Prostate gland (tissue), 2 donors: ENCODE results near the gene RPS8. TPM values are rescaled to one million over a fixed set of nuclear protein-coding genes. Genes with fewer than 3 reads are reported as not detected.
"Not testable (repeated sequence)": the region's sequence is repeated elsewhere in the genome, so short reads cannot be mapped to it uniquely, and the experiment has no call there.

Source experiments
- DNase-seq: peaks from one replicate; pipeline ENCODE4 v3.0.0-alpha.2; 2019; ENCODE audit warnings: low spot score
- H3K27ac ChIP-seq, 2 donors: fragments of 200-600 bp; sonication (generic); 2 replicates each; pipeline ENCODE4 v1.5.1; 2017 to 2019
- H3K27me3 ChIP-seq: fragments of 200-600 bp; sonication (generic); replicated peaks from 2 replicates; pipeline ENCODE4 v1.5.1; 2019; ENCODE audit not compliant: insufficient read depth
- H3K36me3 ChIP-seq, 2 donors: fragments of 200-600 bp; sonication (generic); 1 replicate in 1 of 2; 2 replicates in 1 of 2; pipeline versions ENCODE4 v1.5.1 to v1.8.1; 2017 to 2019
- H3K4me1 ChIP-seq: fragments of 200-600 bp; sonication (generic); replicated peaks from 2 replicates; pipeline ENCODE4 v1.5.1; 2019
- H3K4me3 ChIP-seq, 2 donors: fragments of 200-600 bp; sonication (generic); 2 replicates each; pipeline ENCODE4 v1.5.1; 2017 to 2019
- H3K9me3 ChIP-seq: fragments of 200-600 bp; sonication (generic); 2 replicates; pipeline ENCODE4 v1.5.1; 2017
- POLR2A ChIP-seq: fragments of 450-650 bp; IDR thresholded peaks from one replicate; pipeline ENCODE4 v1.6.1; 2016; ENCODE audit warnings: antibody characterized with exemption, mild to moderate bottlenecking
- POLR2AphosphoS5 ChIP-seq: sonication (generic); formaldehyde crosslinking; IDR thresholded peaks from one replicate; pipeline ENCODE4 v1.6.1; 2017; ENCODE audit warnings: antibody characterized with exemption
- WGBS: methylation state at CpG from one replicate; pipeline ENCODE4 v1.1.5; 2018; 5-methylcytosine and 5-hydroxymethylcytosine counted together
- intact Hi-C: fragments of 100-400 bp; cut with DNase I; formaldehyde crosslinking; loops from one replicate; pipeline ENCODE4 v1.14.2; 2022
- total RNA-seq, 2 donors: library from RNA; depleted of rRNA; stranded (reverse); fragments of >200 nt; gene quantifications; one replicate each; pipeline ENCODE4 v1.1.0, GENCODE V29; 2016
- TF ChIP-seq, protein P1 (sequence below), 4 experiments: fragments of 200-600 bp in 2 of 4; fragments of 450-650 bp in 2 of 4; sonication (generic) in 2 of 4; IDR thresholded peaks; 1 replicate in 3 of 4; 2 replicates in 1 of 4; pipeline ENCODE4 v1.5.1; 2016 to 2019; ENCODE audit warnings: antibody characterized with exemption in 4 of 4, mild to moderate bottlenecking in 2 of 4, moderate library complexity in 2 of 4

RPS8 gene
- total RNA-seq, 2 donors from 2014 or later: 1,669 to 3,439 TPM

GRCh38 chr1:44759077-44759476 is 16.3 kb upstream of the RPS8 start:
- Histone ChIP-seq H3K9me3 (no peaks in the 10 kb centered on the region), H3K27ac (no peak overlapping the region), H3K4me3 (no peak overlapping the region), H3K4me1 (no peaks in the 10 kb centered on the region), H3K36me3 (no peaks in the 10 kb centered on the region), H3K27me3 (no peaks in the 10 kb centered on the region)
- intact Hi-C loops: no loop called here
- 91% methylated on average over 11 of the region's 11 CpGs for WGBS
- TF ChIP-seq POLR2AphosphoS5 (no peak), POLR2A (no peak)
- TF ChIP-seq, protein P1, sequence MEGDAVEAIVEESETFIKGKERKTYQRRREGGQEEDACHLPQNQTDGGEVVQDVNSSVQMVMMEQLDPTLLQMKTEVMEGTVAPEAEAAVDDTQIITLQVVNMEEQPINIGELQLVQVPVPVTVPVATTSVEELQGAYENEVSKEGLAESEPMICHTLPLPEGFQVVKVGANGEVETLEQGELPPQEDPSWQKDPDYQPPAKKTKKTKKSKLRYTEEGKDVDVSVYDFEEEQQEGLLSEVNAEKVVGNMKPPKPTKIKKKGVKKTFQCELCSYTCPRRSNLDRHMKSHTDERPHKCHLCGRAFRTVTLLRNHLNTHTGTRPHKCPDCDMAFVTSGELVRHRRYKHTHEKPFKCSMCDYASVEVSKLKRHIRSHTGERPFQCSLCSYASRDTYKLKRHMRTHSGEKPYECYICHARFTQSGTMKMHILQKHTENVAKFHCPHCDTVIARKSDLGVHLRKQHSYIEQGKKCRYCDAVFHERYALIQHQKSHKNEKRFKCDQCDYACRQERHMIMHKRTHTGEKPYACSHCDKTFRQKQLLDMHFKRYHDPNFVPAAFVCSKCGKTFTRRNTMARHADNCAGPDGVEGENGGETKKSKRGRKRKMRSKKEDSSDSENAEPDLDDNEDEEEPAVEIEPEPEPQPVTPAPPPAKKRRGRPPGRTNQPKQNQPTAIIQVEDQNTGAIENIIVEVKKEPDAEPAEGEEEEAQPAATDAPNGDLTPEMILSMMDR (IDR thresholded peaks at IDR 0.05): no peak
- DNase-seq: no peak

DNA sequence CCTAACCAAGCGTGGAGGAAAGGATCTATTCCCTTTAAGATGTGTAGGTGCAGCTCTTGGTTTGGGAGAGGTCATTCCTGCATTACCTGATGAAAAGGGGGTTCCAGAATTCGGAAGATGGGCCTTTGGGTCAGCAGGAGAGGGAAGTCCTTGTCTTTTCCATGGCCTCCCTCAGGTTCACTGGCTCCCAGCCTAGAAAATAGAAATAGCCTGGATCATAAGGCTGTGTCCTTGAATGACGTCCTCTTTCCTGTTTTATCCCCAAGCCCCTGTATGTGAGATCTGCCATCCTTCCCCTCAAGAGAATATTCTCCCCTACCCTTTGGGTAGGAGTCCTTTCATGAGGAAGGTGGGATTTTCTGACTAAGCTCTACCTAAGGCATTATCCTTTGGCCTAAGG is 14.5 kb upstream of the RPS8 start:
- WGBS: 97% methylated on average over 3 of the region's 3 CpGs
- intact Hi-C loops: no loop called here
- no peak for DNase-seq
- H3K27me3 ChIP-seq: no peaks in the 10 kb centered on the region
- H3K4me1 ChIP-seq: no peaks in the 10 kb centered on the region
- H3K36me3 ChIP-seq: no peaks in the 10 kb centered on the region
- H3K9me3 ChIP-seq: no peaks in the 10 kb centered on the region
- TF ChIP-seq POLR2A (no peak), POLR2AphosphoS5 (no peak)
- TF ChIP-seq, protein P1 (IDR thresholded peaks at IDR 0.05): no peak
- no peak overlapping the region for H3K27ac ChIP-seq
- H3K4me3 ChIP-seq: no peak overlapping the region

DNA sequence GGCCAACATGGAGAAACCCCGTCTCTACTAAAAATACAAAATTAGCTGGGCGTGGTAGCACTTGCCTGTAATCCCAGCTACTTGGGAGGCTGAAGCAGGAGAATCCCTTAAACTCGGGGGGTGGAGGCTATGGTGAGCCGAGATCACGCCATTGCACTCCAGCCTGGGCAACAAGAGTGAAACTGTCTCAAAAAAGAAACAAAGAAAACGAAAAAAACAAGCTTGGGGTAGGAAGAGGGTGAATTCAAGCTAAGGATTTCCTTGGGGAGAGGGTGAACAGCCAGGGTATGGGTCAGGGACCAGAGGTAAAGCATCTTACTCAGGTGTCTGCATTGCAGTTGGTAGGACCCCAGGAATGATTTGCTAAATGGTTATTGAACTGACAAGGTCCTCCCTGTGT is 8.9 kb upstream of the RPS8 start:
- DNase-seq, H3K4me3 ChIP-seq, intact Hi-C loops, H3K4me1 ChIP-seq, H3K27ac ChIP-seq, H3K36me3 ChIP-seq, H3K9me3 ChIP-seq, H3K27me3 ChIP-seq: not testable (repeated sequence)
- 95% methylated on average over 6 of the region's 6 CpGs for WGBS

DNA sequence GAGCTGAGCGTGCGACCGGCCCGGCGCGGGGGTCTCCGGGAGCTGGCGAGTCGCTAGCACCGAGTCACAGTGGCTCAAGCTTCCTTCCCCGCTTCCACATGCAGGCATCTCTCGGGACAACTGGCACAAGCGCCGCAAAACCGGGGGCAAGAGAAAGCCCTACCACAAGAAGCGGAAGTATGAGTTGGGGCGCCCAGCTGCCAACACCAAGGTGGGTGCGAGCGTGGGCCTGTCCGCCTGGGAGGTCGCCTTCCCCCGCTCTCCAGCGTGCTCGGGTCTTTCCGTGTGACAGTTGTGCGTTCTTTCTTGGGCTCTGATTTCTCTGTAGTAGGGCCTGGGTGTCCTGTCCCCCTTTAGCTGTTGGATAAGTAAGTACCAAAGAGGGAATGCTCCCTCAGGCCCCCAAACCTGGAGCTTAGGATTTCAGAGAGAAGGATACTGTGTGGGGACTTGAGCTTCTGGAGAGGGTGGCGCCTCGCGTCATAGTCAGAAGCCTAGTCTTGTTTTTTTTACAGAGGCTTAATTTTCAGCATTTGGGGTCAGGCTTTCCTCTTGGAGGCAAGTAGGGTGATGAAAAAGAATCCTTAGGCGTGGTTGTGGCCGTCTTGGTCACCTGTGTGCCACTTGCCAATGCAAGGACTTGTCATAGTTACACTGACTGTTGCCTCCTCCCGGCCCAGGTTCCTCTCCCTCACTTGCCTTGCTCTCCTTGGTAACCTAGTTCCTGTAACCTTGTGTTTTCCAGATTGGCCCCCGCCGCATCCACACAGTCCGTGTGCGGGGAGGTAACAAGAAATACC is 790 bp downstream of the RPS8 start:
- Histone ChIP-seq H3K4me3 (peak overlapping the region; percentile 72 to 80), H3K9me3 (no peaks in the 10 kb centered on the region), H3K27me3 (no peaks in the 10 kb centered on the region), H3K27ac (peak overlapping the region; percentile 92 to 94), H3K4me1 (peaks cover 5% of the 10 kb centered on the region), H3K36me3 (peaks cover 4 to 5% of the 10 kb centered on the region in 2 donors)
- no peak for DNase-seq
- intact Hi-C loops: loop anchor here (5.0 to 10.0 kb wide), 2 partner anchors 236 to 529 kb away; partner anchors contain the start of genes HECTD3 and UROD
- TF ChIP-seq POLR2AphosphoS5 (no peak), POLR2A (no peak)
- TF ChIP-seq, protein P1 (IDR thresholded peaks at IDR 0.05): no peak
- WGBS: 4% methylated on average over 30 of the region's 36 CpGs

GRCh38 chr1:44776730-44777068 is 1.4 kb downstream of the RPS8 start:
- H3K36me3 ChIP-seq: peaks cover 4 to 5% of the 10 kb centered on the region in 2 donors

More at GRCh38 chr1:44776730-44777068, 1.4 kb downstream of the RPS8 start:
- H3K9me3 ChIP-seq: no peaks in the 10 kb centered on the region
- TF ChIP-seq, protein P1 (IDR thresholded peaks at IDR 0.05): no peak
- no peak for TF ChIP-seq POLR2AphosphoS5
- no peak for TF ChIP-seq POLR2A
- peak overlapping the region; percentile 92 to 94 for H3K27ac ChIP-seq
- peak overlapping the region; percentile 72 to 80 for H3K4me3 ChIP-seq
- intact Hi-C loops: loop anchor here (5.0 to 10.0 kb wide), 2 partner anchors 236 to 528 kb away; partner anchors contain the start of genes HECTD3 and UROD
- DNase-seq: no peak
- H3K4me1 ChIP-seq: peaks cover 5% of the 10 kb centered on the region
- WGBS: 48% methylated on average over 12 of the region's 12 CpGs
- no peaks in the 10 kb centered on the region for H3K27me3 ChIP-seq
